Left renal cortex interstitium (tissue), 4 donors: ENCODE data around the gene HRH2. TPM values are rescaled to one million over a fixed set of nuclear protein-coding genes. Genes with fewer than 3 reads are reported as not detected.

Experiments used
- DNase-seq, 4 donors: peaks; one replicate each; pipeline ENCODE4 v3.0.0-alpha.2; 2013; ENCODE audit warnings: low read depth in 4 of 4, low spot score in 2 of 4, missing footprints in 1 of 4
- polyA plus RNA-seq, 4 donors: library from polyadenylated mRNA; unstranded; fragments of 120-200 nt; gene quantifications; one replicate each; pipeline ENCODE4 v1.2.1, GENCODE V29; 2013; ENCODE audit not compliant: insufficient read length in 4 of 4

HRH2 gene
- polyA plus RNA-seq, 4 donors, result 2.4 to 3.6 (median 2.5) TPM

- no peak for DNase-seq
Measured at GRCh38 chr5:175690586-175690985, 32.7 kb downstream of the HRH2 start.

DNA sequence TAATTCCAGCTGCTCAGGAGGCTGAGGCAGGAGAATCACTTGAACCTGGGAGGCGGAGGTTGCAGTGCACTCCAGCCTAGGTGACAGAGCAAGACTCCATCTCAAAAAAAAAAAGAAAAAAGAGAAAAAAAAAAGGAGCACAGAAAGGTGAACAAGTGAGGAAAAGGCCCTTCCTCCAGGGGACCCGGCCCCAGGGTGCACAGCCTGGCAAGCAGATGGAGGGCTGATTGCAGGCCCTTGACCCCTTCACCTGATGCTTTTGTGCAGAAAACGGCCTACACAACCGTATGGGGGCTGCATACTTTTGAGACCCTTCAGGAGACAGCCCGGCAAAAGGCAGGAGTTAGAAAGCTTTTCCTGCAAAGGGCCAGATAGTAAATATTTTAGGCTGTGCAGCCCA lies 33.9 kb downstream of the HRH2 start:
- no peak for DNase-seq

DNA sequence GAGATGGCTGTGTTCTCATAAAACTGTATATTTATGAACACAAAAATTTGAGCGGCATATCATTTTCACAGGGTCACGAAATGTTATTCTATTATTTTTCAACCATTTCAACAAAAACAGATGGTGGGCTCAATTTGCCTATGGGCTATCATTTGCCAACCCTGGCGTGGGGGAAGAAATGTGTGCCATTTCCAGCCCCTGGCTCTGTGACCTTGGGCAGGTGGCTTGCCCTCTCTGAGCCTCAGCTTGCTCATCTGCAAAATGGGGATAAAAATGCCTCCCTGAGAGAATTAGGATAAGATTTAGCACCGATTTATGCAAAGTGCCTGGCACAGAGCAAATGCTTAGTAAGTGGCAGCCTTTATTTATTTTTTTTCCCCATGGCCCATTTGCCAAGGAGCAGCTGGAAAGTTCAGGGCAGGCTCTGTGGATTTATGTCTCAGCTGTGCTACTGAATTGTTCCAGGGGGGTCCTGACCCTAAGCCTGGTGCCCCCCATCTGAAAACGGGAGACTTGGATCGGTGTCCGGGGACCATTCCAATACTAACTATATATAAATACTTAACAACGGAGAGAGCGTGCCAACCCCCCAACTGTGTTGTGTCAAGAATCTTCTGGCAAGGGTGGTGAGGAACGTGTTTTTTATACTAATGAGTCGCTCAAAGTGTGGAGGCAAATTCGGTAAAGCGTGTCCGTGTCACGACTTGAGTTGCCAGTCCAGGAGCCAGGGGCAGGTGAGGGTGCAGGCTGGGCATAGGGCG lies 34.5 kb downstream of the HRH2 start:
- no peak for DNase-seq

- DNase-seq, result no peak
Measured at GRCh38 chr5:175692996-175693710, 35.3 kb downstream of the HRH2 start.

- DNase-seq, result no peak
Measured at GRCh38 chr5:175693741-175694140, 35.9 kb downstream of the HRH2 start.

DNA sequence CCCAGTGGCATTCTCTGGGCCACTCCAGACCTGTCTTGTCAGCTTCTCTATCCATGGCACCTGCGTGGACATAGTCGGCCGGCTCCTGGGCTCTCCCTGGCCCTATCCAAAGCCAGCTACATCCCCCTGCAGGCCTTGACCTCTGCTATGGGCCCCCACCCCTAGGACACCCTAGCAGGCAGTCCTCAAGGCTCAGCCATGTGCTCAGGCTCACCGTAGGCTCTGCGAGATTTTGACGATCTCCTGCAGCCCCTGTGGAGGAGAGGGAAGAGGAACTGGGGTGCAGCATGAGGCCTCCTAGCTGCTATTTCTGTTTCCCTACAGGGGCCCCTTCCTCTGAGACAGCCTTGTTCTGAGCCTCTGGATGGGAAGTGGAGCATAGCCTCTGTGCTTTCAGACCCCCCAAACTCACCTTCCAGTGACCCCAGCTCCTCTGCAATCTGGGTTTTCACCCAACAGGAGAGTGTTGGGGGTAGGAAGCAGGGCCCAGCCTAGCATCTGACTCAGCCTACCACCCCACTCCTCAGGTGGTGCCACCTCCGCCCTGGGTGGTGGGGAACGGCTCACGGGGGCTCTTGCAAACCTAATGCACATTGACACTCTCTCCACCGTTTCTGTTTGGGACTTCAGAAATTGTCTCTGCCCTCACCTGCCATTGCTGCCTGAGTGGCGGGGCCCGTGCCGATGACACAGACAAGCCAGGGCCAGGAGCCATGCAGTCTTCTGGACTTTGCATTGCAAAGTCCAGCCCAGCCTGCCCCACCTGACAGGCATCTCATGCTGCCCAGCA lies 36.7 kb downstream of the HRH2 start:
- no peak for DNase-seq

DNA sequence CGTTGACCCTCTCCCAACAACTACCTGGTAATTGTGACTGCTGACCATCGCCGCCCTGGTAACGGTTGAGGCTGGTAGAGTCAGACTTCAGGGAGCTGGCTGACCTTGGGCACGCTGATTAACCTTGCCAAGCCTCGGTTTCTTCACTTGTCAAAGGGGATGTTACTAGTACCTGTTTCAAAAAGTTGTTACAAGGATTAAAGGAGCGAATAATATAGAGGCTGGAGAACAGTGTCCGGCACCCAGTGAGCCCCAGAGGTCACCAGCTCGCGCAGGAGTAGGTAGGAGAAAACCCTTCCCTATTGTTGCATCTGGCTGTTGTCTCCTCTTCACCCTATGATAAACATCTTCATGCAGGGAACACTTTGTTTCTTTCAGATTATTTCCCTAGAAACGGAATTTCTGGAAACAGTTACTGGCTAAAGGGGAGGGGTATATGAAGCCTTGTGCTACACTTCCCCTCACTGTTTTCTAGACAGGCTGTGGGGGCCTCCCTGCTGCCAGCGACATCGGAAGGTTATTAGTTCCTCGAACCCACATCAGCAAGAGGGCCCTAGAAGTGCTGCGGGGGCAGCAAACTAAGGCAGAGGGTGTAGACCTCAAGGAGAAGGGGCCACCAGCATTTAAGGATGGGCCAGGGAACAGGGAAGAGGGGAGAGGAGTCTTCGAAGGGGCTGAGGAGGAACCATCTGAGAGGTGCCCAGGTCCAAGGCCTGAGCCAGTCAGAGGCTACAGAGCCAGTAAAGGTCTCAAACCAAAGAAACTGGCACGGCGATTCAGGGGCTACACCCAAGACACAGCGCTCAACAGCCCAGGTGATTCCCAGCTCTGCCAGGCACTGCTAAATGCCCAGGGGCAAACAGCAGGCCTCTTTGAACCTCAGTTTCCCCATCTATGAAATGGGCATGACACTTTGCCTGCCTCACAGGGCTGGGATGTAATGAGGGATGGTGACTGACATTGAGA lies 37.6 kb downstream of the HRH2 start:
- no peak for DNase-seq

GRCh38 chr5:175696139-175696854 lies 38.4 kb downstream of the HRH2 start:
- no peak for DNase-seq

GRCh38 chr5:175696855-175697198 lies 39.0 kb downstream of the HRH2 start:
- no peak for DNase-seq

- DNase-seq, result no peak
Measured at GRCh38 chr5:175697846-175698245, 40.0 kb downstream of the HRH2 start.

GRCh38 chr5:175698401-175699115 lies 40.7 kb downstream of the HRH2 start:
- DNase-seq, result no peak

DNA sequence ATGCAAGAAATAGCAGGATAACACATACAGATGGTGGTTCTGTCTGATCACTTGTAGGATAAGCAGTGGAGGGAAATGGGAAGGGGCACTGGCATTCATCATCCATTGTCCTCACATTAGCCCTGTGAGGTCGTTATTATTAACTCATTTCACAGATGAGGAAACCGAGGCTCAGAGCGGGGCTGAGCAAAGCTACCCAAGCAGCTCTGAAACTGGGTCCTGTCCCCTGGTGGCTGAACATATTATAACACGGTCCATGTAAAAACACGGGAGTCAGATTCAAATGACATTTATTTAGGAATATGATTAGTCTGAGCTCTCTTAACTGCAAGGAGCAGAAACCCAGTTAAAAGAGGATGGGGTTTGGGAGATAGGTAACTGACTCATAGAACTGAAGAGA lies 43.1 kb downstream of the HRH2 start:
- no peak for DNase-seq

- no peak for DNase-seq
Measured at GRCh38 chr5:175701797-175702196, 43.9 kb downstream of the HRH2 start.

DNA sequence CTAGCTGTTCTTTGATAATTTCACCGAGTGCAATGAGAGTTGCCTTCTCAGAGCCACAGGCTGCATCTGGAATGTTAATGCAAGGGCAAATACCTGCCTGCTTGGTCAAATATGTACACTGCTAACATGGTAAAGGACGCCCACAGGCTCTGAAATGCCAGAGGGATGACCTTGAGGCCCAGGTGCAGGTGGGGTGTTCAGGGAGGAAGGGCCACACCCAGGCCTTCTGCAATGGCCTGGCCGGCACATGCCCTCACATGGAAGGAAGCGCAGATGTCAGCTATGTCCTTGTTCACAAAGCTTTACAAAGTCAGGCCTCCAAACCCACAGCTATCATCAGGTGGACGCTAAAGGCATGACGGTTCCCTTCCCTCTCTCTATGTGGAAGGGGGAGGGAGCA lies 48.6 kb downstream of the HRH2 start:
- DNase-seq, result no peak

DNA sequence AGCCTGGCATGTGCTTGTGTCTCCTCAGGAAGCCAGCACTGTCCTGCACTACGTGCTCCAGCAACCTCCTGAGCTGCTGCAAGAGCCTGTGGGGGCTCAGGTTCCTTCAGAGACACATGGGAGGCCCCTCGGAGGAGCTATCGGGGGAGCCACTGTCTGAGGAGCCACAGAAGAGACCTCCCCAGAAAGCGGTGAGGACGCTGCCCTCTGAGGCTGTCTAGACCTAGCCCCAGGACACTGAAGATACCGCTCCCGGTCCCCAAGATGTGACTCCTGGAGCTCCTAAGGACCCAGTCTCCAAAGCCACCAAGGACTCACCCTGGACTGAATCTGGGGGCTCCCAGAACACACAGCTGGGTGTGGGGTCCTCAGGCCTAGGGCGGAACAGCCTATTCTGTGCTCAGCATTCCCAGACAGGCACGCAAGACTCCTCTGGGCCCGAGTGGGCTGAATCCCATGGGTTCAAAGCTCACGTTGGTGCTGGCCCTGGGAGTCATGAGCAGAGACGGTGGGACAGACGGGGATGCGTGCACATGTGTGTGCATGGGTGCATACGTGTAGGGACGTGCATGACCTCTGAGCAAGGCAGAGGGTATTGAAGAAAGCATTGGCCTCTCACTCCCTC lies 50.0 kb downstream of the HRH2 start:
- no peak for DNase-seq

DNA sequence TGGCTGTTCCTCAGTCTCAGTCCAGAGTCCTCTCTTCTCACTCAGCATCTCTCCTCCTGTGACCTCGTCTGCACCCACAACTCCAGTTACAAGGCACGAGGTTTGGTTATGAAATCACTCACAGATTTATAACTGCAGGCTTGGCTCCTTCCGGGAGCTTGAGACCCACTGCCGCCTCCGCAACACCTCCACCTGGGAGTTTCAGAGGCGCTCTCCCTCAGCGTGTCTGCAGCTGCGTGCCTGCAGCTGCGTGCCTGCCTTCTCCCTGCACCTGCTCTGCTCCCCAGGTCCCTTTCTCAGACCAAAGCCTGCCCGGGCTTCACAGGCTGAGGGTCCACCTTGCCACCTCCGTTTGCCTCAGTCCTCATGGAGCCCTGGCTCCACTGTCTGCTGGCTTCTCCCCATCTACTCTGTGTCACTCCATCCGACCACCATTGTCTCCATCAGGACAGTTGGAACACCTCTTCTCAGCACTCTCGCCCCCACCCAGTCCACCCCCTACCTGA lies 51.5 kb downstream of the HRH2 start:
- no peak for DNase-seq

GRCh38 chr5:175710326-175710725 lies 52.5 kb downstream of the HRH2 start:
- no peak for DNase-seq

DNA sequence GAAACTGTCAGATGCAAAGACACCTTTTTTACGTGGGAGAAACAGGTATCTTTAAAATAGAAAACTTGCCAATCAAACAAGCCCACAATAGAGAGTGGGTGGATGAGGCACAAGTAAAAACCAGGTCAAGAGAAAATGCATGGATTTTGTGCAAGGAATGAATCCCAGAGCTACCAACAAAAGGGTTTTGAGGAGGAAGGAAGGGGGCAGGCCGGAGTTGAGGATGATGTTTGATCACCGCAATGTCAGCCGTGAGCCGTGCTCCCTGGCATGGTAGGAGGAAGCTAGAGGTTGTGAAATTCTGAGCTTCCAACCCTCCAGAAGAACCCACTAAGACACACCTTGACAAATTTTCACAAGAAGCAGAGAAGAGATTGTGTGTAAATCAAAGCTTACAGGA lies 53.2 kb downstream of the HRH2 start:
- no peak for DNase-seq
